Measurements from ENCODE around the gene BMP4.

The BMP4 gene

GRCh38 chr14:53968726-53969125, 12.1 kb upstream of the BMP4 start:
- in situ Hi-C loops (cut with MboI; ENCODE audit: low pct_unique_long_range_greater_than_20kb, low sequenced_read_pairs, unreplicated experiment): no loop called here
- no peak for DNase-seq (ENCODE audit: low spot score)
- TF ChIP-seq CTCF (IDR thresholded peaks at IDR 0.05; ENCODE audit: extremely low read depth, insufficient read depth, missing control alignments): no peak

- in situ Hi-C loops (cut with MboI; ENCODE audit: low pct_unique_long_range_greater_than_20kb, low sequenced_read_pairs, unreplicated experiment): no loop called here
- DNase-seq (ENCODE audit: low spot score): no peak
- no peak for TF ChIP-seq CTCF (IDR thresholded peaks at IDR 0.05; ENCODE audit: extremely low read depth, insufficient read depth, missing control alignments)
Observed at GRCh38 chr14:53967606-53968005, 11.0 kb upstream of the BMP4 start.

DNA sequence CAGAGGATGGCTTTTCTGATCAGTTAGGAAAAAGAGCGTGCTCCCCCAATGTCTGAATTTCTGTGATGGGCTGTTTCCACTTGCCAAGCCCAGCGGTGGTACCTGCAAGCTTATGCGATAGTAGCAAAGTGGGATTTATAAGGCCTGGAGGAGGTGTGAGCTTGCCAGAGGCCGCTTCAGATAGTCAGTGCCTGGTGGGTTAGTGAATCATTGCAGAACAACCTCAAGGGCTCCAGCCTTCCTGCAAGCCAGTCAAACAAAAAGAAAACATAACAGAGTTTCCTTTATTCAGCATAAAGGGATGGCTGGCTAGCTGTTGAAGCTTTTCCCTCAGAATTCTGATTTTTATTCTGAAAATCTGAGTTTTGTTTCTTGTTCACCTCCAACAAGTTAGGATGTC, 7.6 kb upstream of the BMP4 start:
- in situ Hi-C loops (cut with MboI; ENCODE audit: low pct_unique_long_range_greater_than_20kb, low sequenced_read_pairs, unreplicated experiment): no loop called here
- no peak for TF ChIP-seq CTCF (IDR thresholded peaks at IDR 0.05; ENCODE audit: extremely low read depth, insufficient read depth, missing control alignments)
- no peak for DNase-seq (ENCODE audit: low spot score)

GRCh38 chr14:53963320-53964227, 6.9 kb upstream of the BMP4 start:
- no peak for DNase-seq (ENCODE audit: low spot score)
- TF ChIP-seq CTCF (IDR thresholded peaks at IDR 0.05; ENCODE audit: extremely low read depth, insufficient read depth, missing control alignments): peak; percentile 21
- in situ Hi-C loops (cut with MboI; ENCODE audit: low pct_unique_long_range_greater_than_20kb, low sequenced_read_pairs, unreplicated experiment): no loop called here

DNA sequence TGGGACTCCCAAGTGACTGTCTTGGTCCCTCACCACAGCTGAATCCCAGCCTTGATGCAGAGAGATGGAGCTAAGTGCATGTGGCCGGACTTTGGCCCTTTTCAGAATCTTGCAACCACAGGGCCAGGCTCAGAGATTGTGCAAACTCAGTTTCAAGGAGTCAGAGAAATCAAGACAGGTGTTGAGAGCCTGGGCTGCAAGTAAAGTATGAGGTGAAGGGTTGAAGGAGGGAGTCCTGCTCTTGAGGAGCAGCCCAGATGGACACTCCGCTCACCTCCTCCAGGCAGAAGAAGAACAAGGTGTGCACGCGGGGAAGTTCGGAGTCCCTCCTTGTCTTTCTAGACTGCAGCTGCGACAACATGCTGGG, 6.3 kb upstream of the BMP4 start:
- TF ChIP-seq CTCF (IDR thresholded peaks at IDR 0.05; ENCODE audit: extremely low read depth, insufficient read depth, missing control alignments): no peak
- in situ Hi-C loops (cut with MboI; ENCODE audit: low pct_unique_long_range_greater_than_20kb, low sequenced_read_pairs, unreplicated experiment): no loop called here
- DNase-seq (ENCODE audit: low spot score): no peak

DNA sequence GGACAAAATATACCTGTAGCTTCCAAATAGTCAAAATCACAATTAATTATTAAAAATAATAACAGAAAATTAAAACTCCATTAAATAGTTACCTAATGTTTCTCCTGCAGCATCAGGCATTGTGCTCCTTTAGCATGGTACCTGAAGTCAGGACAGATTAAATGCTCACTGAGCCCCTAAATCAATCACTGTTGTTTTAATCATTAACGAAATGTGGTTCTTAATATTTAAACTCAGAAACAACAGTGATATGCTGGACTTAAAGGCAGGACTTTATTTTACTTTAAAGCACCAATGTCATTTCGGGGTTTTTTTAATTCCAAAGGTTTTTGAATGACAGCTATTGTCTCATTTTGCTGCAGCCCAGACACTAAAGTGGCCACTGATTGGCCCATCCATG, 2.0 kb upstream of the BMP4 start:
- DNase-seq (ENCODE audit: low spot score): no peak
- in situ Hi-C loops (cut with MboI; ENCODE audit: low pct_unique_long_range_greater_than_20kb, low sequenced_read_pairs, unreplicated experiment): no loop called here
- TF ChIP-seq CTCF (IDR thresholded peaks at IDR 0.05; ENCODE audit: extremely low read depth, insufficient read depth, missing control alignments): no peak

Measured in GM13977 (cell line).